Spleen (tissue), 11 donors: ENCODE data around the gene DNAH10. TPM values are rescaled to one million over a fixed set of nuclear protein-coding genes. Genes with fewer than 3 reads are reported as not detected.

Experiments
- DNase-seq: peaks from one replicate; pipeline ENCODE4 v3.0.0-alpha.2; 2020
- H3K27ac ChIP-seq, 8 donors: fragments of 200-600 bp; sonication (generic) in 7 of 8; 1 replicate in 4 of 8; 2 replicates in 4 of 8; pipeline versions ENCODE4 v1.5.0 to v1.8.0; 2016 to 2021; ENCODE audit warnings: inconsistent platforms in 4 of 8, mild to moderate bottlenecking in 4 of 8, moderate library complexity in 1 of 8
- H3K27me3 ChIP-seq, 7 donors: fragments of 200-600 bp; sonication (generic) in 6 of 7; replicated peaks in 1 of 7; 1 replicate in 4 of 7; 2 replicates in 3 of 7; pipeline versions ENCODE4 v1.5.0 to v1.8.0; 2016 to 2021; ENCODE audit warnings: inconsistent platforms in 3 of 7, mild to moderate bottlenecking in 1 of 7
- H3K36me3 ChIP-seq, 6 donors: fragments of 200-600 bp; sonication (generic) in 5 of 6; 1 replicate in 4 of 6; 2 replicates in 2 of 6; pipeline versions ENCODE4 v1.5.0 to v1.8.0; 2016 to 2021; ENCODE audit warnings: inconsistent platforms in 2 of 6
- H3K4me1 ChIP-seq, 6 donors: fragments of 200-600 bp; sonication (generic) in 5 of 6; 1 replicate in 3 of 6; 2 replicates in 3 of 6; pipeline versions ENCODE4 v1.5.0 to v1.8.0; 2016 to 2021; ENCODE audit warnings: inconsistent platforms in 3 of 6
- H3K4me3 ChIP-seq, 8 donors: fragments of 200-600 bp; sonication (generic) in 7 of 8; 1 replicate in 4 of 8; 2 replicates in 4 of 8; pipeline versions ENCODE4 v1.5.0 to v1.8.0; 2016 to 2021; ENCODE audit warnings: inconsistent platforms in 4 of 8, mild to moderate bottlenecking in 4 of 8, moderate library complexity in 2 of 8
- H3K9me3 ChIP-seq, 8 donors: fragments of 200-600 bp; sonication (generic) in 7 of 8; 1 replicate in 4 of 8; 2 replicates in 4 of 8; pipeline versions ENCODE4 v1.5.0 to v1.8.0; 2016 to 2021; ENCODE audit warnings: inconsistent platforms in 4 of 8
- CTCF ChIP-seq, 11 experiments: fragments of 200-600 bp in 7 of 11; fragments of 450-650 bp in 4 of 11; sonication (generic) in 4 of 11; IDR thresholded peaks in 8 of 11; conservative IDR thresholded peaks in 3 of 11; 1 replicate in 7 of 11; 2 replicates in 4 of 11; pipeline versions ENCODE4 v1.4.0 to v1.8.0; 2016 to 2021; ENCODE audit warnings: antibody characterized with exemption in 11 of 11, inconsistent platforms in 4 of 11, mild to moderate bottlenecking in 1 of 11
- POLR2A ChIP-seq, 3 donors: fragments of 450-650 bp; IDR thresholded peaks; one replicate each; pipeline ENCODE4 v1.5.1; 2017; ENCODE audit warnings: antibody characterized with exemption in 3 of 3, mild to moderate bottlenecking in 1 of 3
- POLR2AphosphoS5 ChIP-seq, 3 donors: sonication (generic); formaldehyde crosslinking; IDR thresholded peaks; one replicate each; pipeline ENCODE4 v1.5.1; 2017; ENCODE audit warnings: antibody characterized with exemption in 3 of 3
- WGBS, 5 donors: extraction: QIAGEN DNeasy Blood & Tissue Kit in 3 of 5; methylation state at CpG; one replicate each; pipeline versions ENCODE4 v1.1.5 to v1.1.7; 2013 to 2018; 5-methylcytosine and 5-hydroxymethylcytosine counted together
- intact Hi-C: fragments of 100-400 bp; cut with DNase I; formaldehyde crosslinking; loops from one replicate; pipeline ENCODE4 v1.15.0; 2023; ENCODE audit warnings: low total_unique reads
- polyA plus RNA-seq, 3 donors: library from polyadenylated mRNA; stranded (reverse); fragments of 200-250 nt; gene quantifications; one replicate each; pipeline ENCODE4 v1.2.1, GENCODE V29; 2013
- total RNA-seq, 7 donors: library from RNA; depleted of rRNA in 3 of 7; stranded (reverse); fragments of >200 nt in 3 of 7; fragmentation: NEBNext Ultra II Directional in 4 of 7; extraction: Animal tissue kit (Norgen Biotek cat#: 25700) in 4 of 7; gene quantifications; one replicate each; pipeline versions ENCODE4 v1.1.0 to v1.2.1, GENCODE V29; 2016 to 2021
- donor health status: healthy with polysubstance abuse.
- donor health status: DM: no; HTN: no; CAD: no; lungs with moderate emphysema.
- donor health status: DM: no; HTN: no; CAD: no.
- donor health status: Bipolar disorder and iron deficiency.
- donor health status: healthy.
- donor health status: DM: no; HTN: no; CAD: no.
- donor health status: DM: yes; HTN: yes; CAD: no.

The DNAH10 gene
- total and polyA plus RNA-seq, 10 donors = 0.23 to 2.2 (median 0.43) TPM; not detected in 1

GRCh38 chr12:123843912-123844748 is 82.0 kb downstream of the DNAH10 start:
- DNase-seq = no peak
- Histone ChIP-seq H3K4me3 (no peak overlapping the region), H3K9me3 (no peaks in the 10 kb centered on the region), H3K36me3 (no peaks in the 10 kb centered on the region), H3K4me1 (no peaks in the 10 kb centered on the region), H3K27me3 (no peaks in the 10 kb centered on the region), H3K27ac (no peak overlapping the region)
- TF ChIP-seq CTCF (IDR thresholded peaks at IDR 0.05 in 8 of 11, conservative IDR thresholded peaks at IDR 0.05 in 3 of 11) (no peak), POLR2AphosphoS5 (IDR thresholded peaks at IDR 0.05) (no peak), POLR2A (IDR thresholded peaks at IDR 0.05) (no peak)
- intact Hi-C loops = no loop called here
- 75 to 82% (median 81%) methylated on average over 14 of the region's 14 CpGs for WGBS, 5 donors

GRCh38 chr12:123845881-123846280 is 83.8 kb downstream of the DNAH10 start:
- no peak for DNase-seq
- H3K9me3 ChIP-seq = no peaks in the 10 kb centered on the region

GRCh38 chr12:123846340-123846739 is 84.2 kb downstream of the DNAH10 start:
- no peak for DNase-seq
- WGBS, 5 donors = 65 to 80% (median 74%) methylated on average over 5 of the region's 5 CpGs
- no peaks in the 10 kb centered on the region for H3K4me1 ChIP-seq
- intact Hi-C loops = no loop called here
- H3K9me3 ChIP-seq = no peaks in the 10 kb centered on the region
- TF ChIP-seq POLR2A (IDR thresholded peaks at IDR 0.05) = no peak
- TF ChIP-seq CTCF (IDR thresholded peaks at IDR 0.05 in 8 of 11, conservative IDR thresholded peaks at IDR 0.05 in 3 of 11) = no peak
- no peak for TF ChIP-seq POLR2AphosphoS5 (IDR thresholded peaks at IDR 0.05)
- no peaks in the 10 kb centered on the region for H3K27me3 ChIP-seq
- H3K27ac ChIP-seq = no peak overlapping the region
- no peaks in the 10 kb centered on the region for H3K36me3 ChIP-seq
- no peak overlapping the region for H3K4me3 ChIP-seq

More at GRCh38 chr12:123845881-123846280, 83.8 kb downstream of the DNAH10 start:
- Histone ChIP-seq H3K27ac (no peak overlapping the region), H3K36me3 (no peaks in the 10 kb centered on the region), H3K4me1 (no peaks in the 10 kb centered on the region), H3K4me3 (no peak overlapping the region), H3K27me3 (no peaks in the 10 kb centered on the region)
- 90 to 96% (median 93%) methylated on average over 19 of the region's 19 CpGs for WGBS, 5 donors
- intact Hi-C loops = no loop called here
- TF ChIP-seq POLR2AphosphoS5 (IDR thresholded peaks at IDR 0.05) (no peak), POLR2A (IDR thresholded peaks at IDR 0.05) (no peak), CTCF (IDR thresholded peaks at IDR 0.05 in 8 of 11, conservative IDR thresholded peaks at IDR 0.05 in 3 of 11) (no peak)

- H3K4me3 ChIP-seq = no peak overlapping the region
- DNase-seq = no peak
- no peaks in the 10 kb centered on the region for H3K4me1 ChIP-seq
- no peaks in the 10 kb centered on the region for H3K36me3 ChIP-seq
- H3K9me3 ChIP-seq = no peaks in the 10 kb centered on the region
- 90 to 95% (median 93%) methylated on average over 2 of the region's 2 CpGs for WGBS, 5 donors
- H3K27me3 ChIP-seq = no peaks in the 10 kb centered on the region
- H3K27ac ChIP-seq = no peak overlapping the region
- no peak for TF ChIP-seq POLR2AphosphoS5 (IDR thresholded peaks at IDR 0.05)
- no peak for TF ChIP-seq POLR2A (IDR thresholded peaks at IDR 0.05)
- TF ChIP-seq CTCF (IDR thresholded peaks at IDR 0.05 in 8 of 11, conservative IDR thresholded peaks at IDR 0.05 in 3 of 11) = no peak
- intact Hi-C loops = no loop called here
Observed at GRCh38 chr12:123847019-123847418, 84.9 kb downstream of the DNAH10 start.
